Stimulated activated CD8-positive, alpha-beta memory T cell treated with anti-CD3 and anti-CD28 coated beads, Interleukin-7, amount 100 ng/mL, for 48 hours (primary cell): ENCODE measurements around the gene GTF2I.
A peak's percentile ranks its signal among the peaks of the same experiment; 100 is the strongest.
"Not testable (repeated sequence)": the region's sequence is repeated elsewhere in the genome, so short reads cannot be mapped to it uniquely, and the experiment has no call there.

ENCODE experiments used
- DNase-seq, 2 donors: peaks; one replicate each; pipeline ENCODE4 v3.0.0-alpha.2; 2020; ENCODE audit warnings: low read depth in 1 of 2; ENCODE audit errors: extremely low read depth in 1 of 2

GTF2I gene

GRCh38 chr7:74657692-74658177 lies at the start of gene GTF2I:
Gene GTF2I (plus strand): TSS chr7:74657718. CDS start chr7:74689129, 31,411 bp downstream.
- no peak for DNase-seq

GRCh38 chr7:74612015-74612829 lies 45.3 kb upstream of the GTF2I start:
- no peak for DNase-seq

DNA sequence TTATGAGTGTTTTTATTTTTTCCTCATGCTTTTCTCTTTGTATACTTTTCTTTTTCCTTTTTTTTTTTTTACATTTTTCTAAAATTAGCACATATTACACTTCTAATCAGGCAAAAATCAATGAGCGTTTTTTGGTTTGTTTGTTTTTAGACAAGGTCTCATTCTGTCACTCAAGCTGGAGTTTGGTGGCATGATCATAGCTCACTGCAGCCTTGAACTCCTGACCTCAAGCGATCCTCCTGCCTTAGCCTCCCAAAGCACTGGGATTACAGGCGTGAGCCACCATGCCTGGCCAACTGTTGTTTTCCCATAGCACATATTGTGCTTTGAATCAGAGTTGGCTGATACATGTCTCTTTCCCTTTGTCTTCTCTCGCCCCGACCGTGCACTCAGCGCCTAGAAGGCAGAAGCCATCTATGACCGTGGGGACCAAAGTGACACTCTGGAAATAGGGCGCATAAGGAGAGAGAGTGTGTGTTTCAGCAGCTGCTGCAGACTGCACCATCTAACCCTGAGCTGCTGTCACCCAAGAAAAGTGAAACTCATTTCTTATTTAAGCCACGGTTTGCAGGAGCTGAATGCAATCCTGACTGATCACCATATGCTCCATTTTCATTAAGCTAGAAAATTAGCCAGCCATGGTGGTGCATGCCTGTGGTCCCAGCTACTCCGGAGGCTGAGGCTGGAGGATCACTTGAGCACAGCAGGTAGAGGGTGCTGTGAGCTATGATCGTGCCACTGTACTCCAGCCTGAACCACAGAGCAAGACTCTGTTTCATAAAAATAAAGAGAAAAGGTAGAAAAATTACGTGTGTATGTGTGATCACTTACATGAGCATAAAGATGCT lies 41.4 kb upstream of the GTF2I start:
- no peak for DNase-seq

- no peak for DNase-seq
Measured at GRCh38 chr7:74617180-74617744, 40.3 kb upstream of the GTF2I start.

- no peak for DNase-seq
Measured at GRCh38 chr7:74619235-74619860, 38.2 kb upstream of the GTF2I start.

- DNase-seq: no peak
Measured at GRCh38 chr7:74622228-74622749, 35.2 kb upstream of the GTF2I start.

- DNase-seq: no peak
Measured at GRCh38 chr7:74623135-74623534, 34.4 kb upstream of the GTF2I start.

- DNase-seq: no peak
Measured at GRCh38 chr7:74625446-74625845, 32.1 kb upstream of the GTF2I start.

- no peak for DNase-seq
Measured at GRCh38 chr7:74627661-74628411, 29.7 kb upstream of the GTF2I start.

DNA sequence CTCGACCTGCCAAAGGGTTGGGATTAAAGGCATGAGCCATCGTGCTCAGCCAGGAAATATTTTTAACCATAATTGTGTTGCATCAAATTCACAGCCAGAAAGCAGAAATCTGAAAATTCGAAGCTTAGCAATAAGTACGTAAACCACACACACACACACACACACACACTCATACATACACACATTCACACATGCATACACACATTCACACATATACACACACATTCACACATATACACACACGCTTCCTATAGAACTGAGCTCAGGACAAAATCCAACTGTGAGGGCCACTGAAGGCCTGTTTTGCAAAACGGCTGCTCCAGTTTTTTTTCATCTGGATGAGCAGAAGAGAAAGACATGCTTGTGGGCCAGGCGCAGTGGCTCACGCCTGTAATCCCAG lies 25.0 kb upstream of the GTF2I start:
- DNase-seq: no peak

- no peak for DNase-seq
Measured at GRCh38 chr7:74633451-74633921, 24.0 kb upstream of the GTF2I start.

- DNase-seq: no peak
Measured at GRCh38 chr7:74637745-74638144, 19.8 kb upstream of the GTF2I start.

- peak; percentile 66 to 87 for DNase-seq
Measured at GRCh38 chr7:74650055-74650454, 7.5 kb upstream of the GTF2I start.

DNA sequence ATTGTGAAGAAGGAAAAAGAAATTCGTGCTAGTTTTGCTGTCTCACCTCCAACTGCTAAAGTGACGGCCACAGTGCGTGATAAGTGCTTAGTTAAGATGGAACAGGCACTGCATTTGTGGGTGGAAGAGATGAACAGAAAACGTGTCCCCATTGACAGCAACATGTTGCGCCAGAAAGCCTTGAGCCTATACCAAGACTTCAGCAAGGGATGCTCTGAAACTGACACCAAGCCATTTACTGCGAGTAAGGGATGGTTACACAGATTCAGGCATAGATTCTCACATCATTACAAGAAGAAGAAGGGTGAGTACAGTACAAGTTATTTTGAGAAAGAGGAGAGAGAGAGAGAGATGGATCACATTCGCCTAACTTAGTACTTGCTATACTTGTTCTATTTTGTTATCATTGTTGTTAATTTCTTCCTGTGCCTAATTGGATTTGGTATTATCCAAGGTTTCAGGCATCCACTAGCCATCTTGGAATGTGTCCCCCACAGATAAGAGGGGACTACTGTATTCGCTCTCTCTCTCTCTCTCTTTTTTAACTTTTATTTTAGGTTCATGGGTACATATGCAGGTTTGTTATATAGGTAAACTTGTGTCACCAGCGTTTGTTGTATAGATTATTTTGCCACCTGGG lies 6.9 kb upstream of the GTF2I start:
- DNase-seq: not testable (repeated sequence)

- not testable (repeated sequence) for DNase-seq
Measured at GRCh38 chr7:74651133-74651504, 6.4 kb upstream of the GTF2I start.

DNA sequence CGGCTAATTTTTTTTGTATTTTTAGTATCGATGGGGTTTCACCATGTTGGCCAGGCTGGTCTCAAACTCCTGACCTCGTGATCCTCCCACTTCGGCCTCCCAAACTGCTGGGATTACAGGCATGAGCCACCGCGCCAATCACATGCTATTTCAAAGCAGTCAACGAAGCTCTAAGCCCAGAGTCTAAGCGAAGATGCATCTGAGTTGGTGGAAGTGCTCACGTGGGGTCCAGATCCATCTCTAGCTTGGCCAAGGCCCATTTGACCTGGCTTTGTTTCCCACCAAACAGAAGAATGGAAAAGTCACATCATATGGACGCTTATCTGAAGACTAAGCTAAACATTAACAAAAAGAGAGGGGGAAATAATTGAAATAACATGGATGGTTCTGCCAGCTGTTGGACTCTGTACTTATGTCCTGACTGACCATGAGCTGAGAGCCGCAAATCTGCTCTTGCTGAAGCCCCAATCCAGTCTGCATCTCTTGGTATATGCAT lies 3.8 kb upstream of the GTF2I start:
- no peak for DNase-seq

DNA sequence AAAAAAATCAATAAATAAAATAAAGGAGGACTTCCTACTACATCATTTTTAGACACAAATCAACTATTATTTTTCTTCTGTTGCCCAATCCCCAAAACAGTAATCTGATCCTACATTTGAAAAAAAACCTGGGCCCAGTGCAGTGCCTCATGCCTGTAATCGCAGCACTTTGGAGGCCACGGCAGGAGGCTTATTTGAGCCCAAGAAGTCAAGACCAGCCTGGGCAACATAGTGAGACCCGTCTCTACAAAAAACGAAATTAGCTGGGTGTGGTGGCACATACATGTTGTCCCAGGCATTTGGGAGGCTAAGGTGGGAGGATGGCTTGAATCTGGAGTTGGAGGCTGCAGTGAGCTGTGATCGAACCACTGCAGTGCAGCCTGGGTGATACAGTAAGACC lies 2.7 kb upstream of the GTF2I start:
- DNase-seq: no peak

- DNase-seq: no peak
Measured at GRCh38 chr7:74655324-74655723, 2.2 kb upstream of the GTF2I start.

GRCh38 chr7:74655768-74656440 lies 1.6 kb upstream of the GTF2I start:
- no peak for DNase-seq
